Peyer's patch (tissue), 4 donors: ENCODE data around the gene TPCN2. TPM values are rescaled to one million over a fixed set of nuclear protein-coding genes. Genes with fewer than 3 reads are reported as not detected.

Experiments
- DNase-seq, 3 donors: peaks; one replicate each; pipeline ENCODE4 v3.0.0-alpha.2; 2017 to 2019
- H3K27ac ChIP-seq, 4 donors: fragments of 200-600 bp; sonication (generic); one replicate each; pipeline ENCODE4 v1.5.1; 2016 to 2019
- H3K27me3 ChIP-seq, 2 donors: fragments of 200-600 bp; sonication (generic); one replicate each; pipeline ENCODE4 v1.5.1; 2019
- H3K36me3 ChIP-seq, 3 donors: fragments of 200-600 bp; sonication (generic); one replicate each; pipeline ENCODE4 v1.5.1; 2016 to 2019
- H3K4me1 ChIP-seq, 4 donors: fragments of 200-600 bp; sonication (generic); one replicate each; pipeline ENCODE4 v1.5.1; 2016 to 2019
- H3K4me3 ChIP-seq, 4 donors: fragments of 200-600 bp; sonication (generic); 1 replicate in 3 of 4; 2 replicates in 1 of 4; pipeline ENCODE4 v1.5.1; 2016 to 2019; ENCODE audit warnings: mild to moderate bottlenecking in 1 of 4
- H3K9me3 ChIP-seq, 4 donors: fragments of 200-600 bp; sonication (generic); one replicate each; pipeline ENCODE4 v1.5.1; 2016 to 2019; ENCODE audit warnings: mild to moderate bottlenecking in 1 of 4
- CTCF ChIP-seq, 6 experiments: fragments of 450-650 bp in 4 of 6; fragments of 200-600 bp in 2 of 6; sonication (generic) in 1 of 6; IDR thresholded peaks; one replicate each; pipeline ENCODE4 v1.5.1; 2017 to 2019; ENCODE audit warnings: antibody characterized with exemption in 6 of 6, mild to moderate bottlenecking in 3 of 6, moderate library complexity in 1 of 6
- POLR2A ChIP-seq, 2 donors: fragments of 450-650 bp; IDR thresholded peaks; one replicate each; pipeline ENCODE4 v1.5.1; 2017; ENCODE audit warnings: antibody characterized with exemption in 2 of 2, mild to moderate bottlenecking in 2 of 2, moderate library complexity in 2 of 2
- total RNA-seq, 4 donors: library from RNA; depleted of rRNA; stranded (reverse); fragments of >200 nt; gene quantifications; one replicate each; pipeline ENCODE4 v1.1.0, GENCODE V29; 2016

Gene TPCN2
- total RNA-seq, 4 donors from 2014 or later = 22.4 to 42.5 (median 33.0) TPM

DNA sequence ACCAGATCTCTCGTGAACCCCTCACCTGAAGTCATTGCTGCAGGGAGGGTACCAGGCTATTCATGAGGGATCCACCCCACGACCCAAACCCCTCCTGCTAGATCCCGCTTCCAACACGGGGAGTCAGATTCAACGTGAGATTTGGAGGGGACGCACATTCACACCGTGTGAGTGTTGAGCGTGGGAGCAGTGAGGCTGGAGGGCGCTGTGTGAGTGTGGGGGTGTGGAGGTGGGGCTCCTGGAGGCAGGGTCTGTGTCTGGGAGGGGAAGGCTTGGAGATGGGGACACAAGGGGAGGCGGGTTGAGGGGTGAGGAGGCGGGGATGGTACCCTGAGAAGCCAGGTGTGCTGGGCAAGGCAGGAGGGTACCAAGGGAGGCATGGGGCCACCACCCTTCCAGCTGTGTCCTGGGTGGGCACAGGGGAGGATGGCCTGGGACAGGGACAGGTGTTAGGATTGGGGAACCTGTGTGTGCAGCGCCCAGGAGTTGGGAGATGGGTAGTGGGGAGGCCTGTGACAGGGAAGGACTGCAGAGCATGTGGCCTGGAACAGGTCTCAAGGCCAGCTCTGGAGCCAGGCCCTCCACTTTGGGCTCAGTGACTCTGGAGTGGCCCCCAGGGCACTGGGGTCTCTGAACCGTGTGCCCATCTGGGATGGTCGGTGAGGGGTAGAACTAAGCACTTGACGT, 13.6 kb downstream of the TPCN2 start:
- H3K27me3 ChIP-seq = no peaks in the 10 kb centered on the region
- H3K4me1 ChIP-seq = no peaks in the 10 kb centered on the region
- peaks cover 0 to 55% (median 0%) of the 10 kb centered on the region in 3 donors for H3K36me3 ChIP-seq
- H3K4me3 ChIP-seq = no peak overlapping the region
- no peak for DNase-seq
- no peaks in the 10 kb centered on the region for H3K9me3 ChIP-seq
- TF ChIP-seq POLR2A (IDR thresholded peaks at IDR 0.05) (no peak), CTCF (IDR thresholded peaks at IDR 0.05) (no peak)
- H3K27ac ChIP-seq = no peak overlapping the region

DNA sequence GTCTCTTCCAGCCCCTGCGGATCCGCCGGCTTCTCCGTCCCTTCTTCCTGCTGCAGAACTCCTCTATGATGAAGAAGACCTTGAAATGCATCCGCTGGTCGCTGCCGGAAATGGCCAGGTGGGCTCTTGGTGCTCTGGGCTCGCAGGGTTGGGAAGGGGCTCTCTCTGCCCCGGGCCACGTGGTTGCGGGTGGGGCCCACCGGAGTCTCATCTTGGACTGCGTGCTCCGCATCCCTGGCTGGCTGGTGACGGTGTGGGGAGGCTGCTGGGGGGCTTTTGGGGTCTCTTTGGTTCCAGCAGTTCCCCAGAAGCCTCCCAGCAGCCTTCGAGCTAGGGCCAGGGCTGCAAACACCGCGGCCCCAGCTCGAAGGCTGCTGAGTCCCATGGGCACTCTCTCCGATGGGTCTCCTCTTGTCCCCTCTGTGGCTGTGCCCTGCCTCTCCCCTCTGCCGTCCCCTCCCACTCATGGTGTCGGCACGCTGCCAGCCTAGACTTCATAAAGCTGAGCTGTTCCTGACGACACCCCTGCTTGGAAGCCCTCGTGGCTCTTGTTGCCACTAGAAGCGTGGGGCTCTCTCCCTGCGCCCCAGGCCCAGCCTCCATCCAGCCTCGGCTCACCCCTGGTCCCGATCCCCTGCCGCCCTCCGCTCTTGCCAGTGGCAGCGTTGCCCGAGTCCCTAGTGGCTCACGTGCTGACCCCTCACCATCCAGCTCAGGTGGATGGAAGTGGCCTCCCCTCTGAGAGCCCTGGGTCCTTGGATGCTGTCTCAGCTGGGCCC, 14.3 kb downstream of the TPCN2 start:
- TF ChIP-seq POLR2A (IDR thresholded peaks at IDR 0.05) (no peak), CTCF (IDR thresholded peaks at IDR 0.05) (no peak)
- no peak overlapping the region for H3K4me3 ChIP-seq
- no peak for DNase-seq
- H3K9me3 ChIP-seq = no peaks in the 10 kb centered on the region
- H3K27ac ChIP-seq = no peak overlapping the region
- no peaks in the 10 kb centered on the region for H3K27me3 ChIP-seq
- H3K36me3 ChIP-seq = peaks cover 0 to 55% (median 0%) of the 10 kb centered on the region in 3 donors
- no peaks in the 10 kb centered on the region for H3K4me1 ChIP-seq

DNA sequence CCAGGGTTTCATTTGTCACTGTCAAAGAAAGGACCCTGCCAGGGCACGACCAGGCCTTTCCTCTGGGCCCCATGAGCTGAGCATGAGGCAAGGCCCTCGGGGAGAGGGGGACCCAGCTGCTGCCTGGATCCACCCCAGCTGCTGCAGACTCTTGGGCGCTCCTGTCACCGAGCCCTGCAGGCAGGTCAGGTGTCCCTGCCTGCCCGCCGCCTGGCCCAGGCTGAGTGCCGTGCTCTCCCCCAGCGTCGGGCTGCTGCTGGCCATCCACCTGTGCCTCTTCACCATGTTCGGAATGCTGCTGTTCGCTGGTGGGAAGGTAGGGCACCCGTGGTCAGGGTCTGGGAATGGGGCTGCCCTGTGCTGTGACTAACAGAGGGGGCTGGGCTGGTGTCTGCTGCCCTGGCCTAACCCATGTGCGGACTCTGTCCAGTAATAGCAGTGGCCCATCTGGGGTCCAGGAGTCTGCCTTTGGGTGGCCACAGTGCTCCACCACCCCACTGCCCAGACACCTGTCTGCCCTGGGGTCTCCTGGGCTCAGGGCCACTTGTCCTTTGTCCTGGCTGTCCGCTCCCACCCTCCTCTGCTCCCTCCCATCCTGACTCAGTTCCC, 15.0 kb downstream of the TPCN2 start:
- Histone ChIP-seq H3K36me3 (peaks cover 0 to 49% (median 0%) of the 10 kb centered on the region in 3 donors), H3K9me3 (no peaks in the 10 kb centered on the region), H3K4me1 (no peaks in the 10 kb centered on the region), H3K4me3 (no peak overlapping the region), H3K27me3 (no peaks in the 10 kb centered on the region), H3K27ac (no peak overlapping the region)
- DNase-seq = no peak
- no peak for TF ChIP-seq POLR2A (IDR thresholded peaks at IDR 0.05)
- no peak for TF ChIP-seq CTCF (IDR thresholded peaks at IDR 0.05)

DNA sequence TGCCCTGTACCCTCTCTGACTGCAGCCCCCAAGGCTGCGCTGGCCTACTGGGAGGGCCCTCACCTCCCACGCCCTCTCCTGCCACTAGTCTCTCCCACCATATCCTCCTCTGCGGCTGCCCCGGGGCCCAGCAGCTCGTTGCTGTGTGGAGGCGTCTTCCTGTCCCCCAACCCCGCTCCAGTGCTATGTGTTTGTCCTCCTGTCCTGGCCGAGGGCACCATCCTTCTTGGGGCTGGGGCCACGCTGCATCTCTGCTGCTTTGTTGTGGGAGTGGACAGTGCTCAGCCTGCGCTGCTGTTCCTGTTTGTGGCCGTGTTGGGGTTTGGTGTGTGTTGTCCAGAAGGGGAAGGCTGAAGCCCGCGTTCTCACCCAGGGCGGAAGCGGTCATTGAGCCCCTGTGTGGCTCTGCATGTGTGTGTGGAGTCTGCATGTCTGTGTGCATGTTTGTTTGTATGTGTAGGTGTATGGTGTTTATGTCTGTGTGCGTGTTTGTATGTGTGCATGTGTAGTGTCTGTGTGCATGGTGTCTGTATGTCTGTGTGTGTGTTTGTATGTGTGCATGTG, 15.7 kb downstream of the TPCN2 start:
- H3K27me3 ChIP-seq = no peaks in the 10 kb centered on the region
- H3K4me3 ChIP-seq = no peak overlapping the region
- H3K27ac ChIP-seq = no peak overlapping the region
- H3K4me1 ChIP-seq = no peaks in the 10 kb centered on the region
- no peaks in the 10 kb centered on the region for H3K9me3 ChIP-seq
- DNase-seq = no peak
- peaks cover 0 to 42% (median 0%) of the 10 kb centered on the region in 3 donors for H3K36me3 ChIP-seq
- no peak for TF ChIP-seq POLR2A (IDR thresholded peaks at IDR 0.05)
- TF ChIP-seq CTCF (IDR thresholded peaks at IDR 0.05) = no peak

DNA sequence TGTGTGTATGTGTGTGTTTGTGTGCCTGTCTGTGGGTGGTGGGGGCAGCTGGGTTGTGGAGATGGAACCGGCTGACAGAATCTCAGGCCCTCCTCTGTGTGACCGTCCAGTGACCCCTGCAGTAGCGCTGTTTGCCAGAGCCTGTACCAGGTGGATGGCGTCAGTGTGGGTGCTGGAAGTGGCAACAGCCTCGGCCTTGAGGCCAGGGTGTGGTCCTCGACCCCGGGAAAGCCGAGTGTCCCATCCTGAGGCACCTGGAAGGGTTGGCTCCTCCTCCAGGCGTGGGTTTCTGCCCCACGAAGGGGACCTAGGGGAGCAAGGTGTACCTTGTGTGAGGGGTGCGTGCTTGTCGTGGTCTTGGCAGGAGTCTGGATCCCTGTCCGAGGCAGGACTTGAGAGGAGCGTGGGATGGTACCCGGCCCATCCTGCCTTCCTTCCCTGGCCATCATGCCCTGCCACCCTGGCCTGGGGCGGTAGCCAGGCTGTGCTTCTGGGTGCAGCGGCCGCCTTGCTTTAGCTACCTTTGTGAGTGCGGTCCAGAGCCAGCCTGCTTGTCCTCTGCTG, 16.5 kb downstream of the TPCN2 start:
- DNase-seq = no peak
- TF ChIP-seq POLR2A (IDR thresholded peaks at IDR 0.05) = no peak
- no peak for TF ChIP-seq CTCF (IDR thresholded peaks at IDR 0.05)
- H3K9me3 ChIP-seq = no peaks in the 10 kb centered on the region
- H3K27ac ChIP-seq = no peak overlapping the region
- H3K4me1 ChIP-seq = no peaks in the 10 kb centered on the region
- H3K27me3 ChIP-seq = no peaks in the 10 kb centered on the region
- no peak overlapping the region for H3K4me3 ChIP-seq
- H3K36me3 ChIP-seq = peaks cover 0 to 36% (median 0%) of the 10 kb centered on the region in 3 donors
